Duodenal mucosa (tissue), 2 donors: Measurements from ENCODE around the gene ANXA4.

ENCODE experiments used
- H3K27ac ChIP-seq: one replicate; pipeline ENCODE4 v1.7.0; 2013; ENCODE audit warnings: low read depth, low read length
- H3K27me3 ChIP-seq, 2 donors: one replicate each; pipeline ENCODE4 v1.7.0; 2013; ENCODE audit warnings: low read length in 2 of 2, control low read depth in 1 of 2; ENCODE audit not compliant: insufficient read depth in 2 of 2, control insufficient read depth in 1 of 2
- H3K36me3 ChIP-seq, 2 donors: one replicate each; pipeline ENCODE4 v1.7.0; 2013; ENCODE audit warnings: low read length in 2 of 2, control low read depth in 1 of 2; ENCODE audit not compliant: insufficient read depth in 2 of 2, control insufficient read depth in 1 of 2
- H3K4me1 ChIP-seq, 2 donors: one replicate each; pipeline ENCODE4 v1.7.0; 2013; ENCODE audit warnings: low read length in 2 of 2, control low read depth in 1 of 2; ENCODE audit not compliant: insufficient read depth in 2 of 2, control insufficient read depth in 1 of 2
- H3K4me3 ChIP-seq, 2 donors: one replicate each; pipeline ENCODE4 v1.7.0; 2013; ENCODE audit warnings: low read length in 2 of 2, low read depth in 1 of 2
- H3K9ac ChIP-seq, 2 donors: one replicate each; pipeline ENCODE4 v1.7.0; 2013; ENCODE audit warnings: low read length in 2 of 2, low read depth in 1 of 2
- H3K9me3 ChIP-seq, 2 donors: one replicate each; pipeline ENCODE4 v1.7.0; 2013; ENCODE audit warnings: low read length in 2 of 2, control low read depth in 1 of 2; ENCODE audit not compliant: control insufficient read depth in 1 of 2

The ANXA4 gene

DNA sequence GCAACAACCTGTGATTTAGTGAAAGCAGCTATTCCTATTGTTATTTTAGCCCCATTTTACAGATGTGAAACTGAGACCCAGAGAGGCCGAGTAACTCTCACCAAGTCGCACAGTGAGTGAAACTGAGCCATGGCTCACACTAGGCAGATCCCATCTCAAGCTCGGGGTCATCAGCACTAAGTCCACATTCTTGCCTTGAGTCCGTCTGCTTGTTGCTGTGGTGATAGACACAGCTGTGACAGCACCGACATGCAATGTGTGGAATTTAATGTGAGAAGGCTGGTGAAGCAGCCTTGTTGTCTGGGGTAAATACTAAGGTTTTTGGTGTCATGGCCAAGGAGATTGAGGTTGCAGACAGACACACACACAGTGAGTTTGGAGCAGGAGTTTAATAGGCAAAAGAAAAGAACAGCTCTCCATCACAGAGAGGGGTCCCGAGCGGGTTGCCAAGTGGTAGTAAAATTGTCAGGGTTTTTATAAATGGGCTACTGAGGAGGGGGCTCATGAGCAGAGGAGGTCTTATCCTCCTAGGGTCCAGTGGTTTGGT, 47.3 kb downstream of the ANXA4 start:
- H3K27ac ChIP-seq = peak overlapping the region; percentile 34
- H3K27me3 ChIP-seq = no peaks in the 10 kb centered on the region
- H3K36me3 ChIP-seq = peaks cover 7 to 51% of the 10 kb centered on the region in 2 donors
- H3K4me3 ChIP-seq = no peak overlapping the region
- peaks cover 16% of the 10 kb centered on the region in 2 donors for H3K4me1 ChIP-seq
- no peaks in the 10 kb centered on the region for H3K9me3 ChIP-seq
- H3K9ac ChIP-seq = no peak overlapping the region

GRCh38 chr2:69789772-69790600, 48.1 kb downstream of the ANXA4 start:
- H3K36me3 ChIP-seq = peaks cover 7 to 48% of the 10 kb centered on the region in 2 donors
- peak overlapping the region; percentile 34 for H3K27ac ChIP-seq
- H3K9ac ChIP-seq = no peak overlapping the region
- H3K4me3 ChIP-seq = no peak overlapping the region
- no peaks in the 10 kb centered on the region for H3K9me3 ChIP-seq
- peaks cover 11 to 16% of the 10 kb centered on the region in 2 donors for H3K4me1 ChIP-seq
- no peaks in the 10 kb centered on the region for H3K27me3 ChIP-seq

DNA sequence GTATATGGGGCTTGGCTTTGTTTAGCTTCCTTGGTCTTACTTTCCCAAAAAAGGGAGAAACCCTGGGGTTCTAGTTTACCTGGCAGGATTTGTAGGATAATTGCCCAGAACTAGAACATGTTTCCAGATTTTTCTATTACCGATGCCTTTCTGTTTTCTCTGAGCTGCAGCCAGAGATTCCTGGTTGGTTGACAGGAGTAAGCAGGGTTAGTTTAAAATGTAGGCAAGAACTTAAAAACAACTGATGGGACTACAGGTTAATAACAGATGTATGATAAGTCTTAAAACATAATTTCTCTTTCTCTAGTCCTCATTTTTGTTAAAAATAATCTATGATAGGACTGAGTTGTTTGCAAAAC, 48.6 kb downstream of the ANXA4 start:
- Histone ChIP-seq H3K4me3 (no peak overlapping the region), H3K27me3 (no peaks in the 10 kb centered on the region), H3K27ac (no peak overlapping the region), H3K9ac (no peak overlapping the region), H3K36me3 (peaks cover 7 to 46% of the 10 kb centered on the region in 2 donors), H3K9me3 (no peaks in the 10 kb centered on the region), H3K4me1 (peaks cover 11 to 16% of the 10 kb centered on the region in 2 donors)

DNA sequence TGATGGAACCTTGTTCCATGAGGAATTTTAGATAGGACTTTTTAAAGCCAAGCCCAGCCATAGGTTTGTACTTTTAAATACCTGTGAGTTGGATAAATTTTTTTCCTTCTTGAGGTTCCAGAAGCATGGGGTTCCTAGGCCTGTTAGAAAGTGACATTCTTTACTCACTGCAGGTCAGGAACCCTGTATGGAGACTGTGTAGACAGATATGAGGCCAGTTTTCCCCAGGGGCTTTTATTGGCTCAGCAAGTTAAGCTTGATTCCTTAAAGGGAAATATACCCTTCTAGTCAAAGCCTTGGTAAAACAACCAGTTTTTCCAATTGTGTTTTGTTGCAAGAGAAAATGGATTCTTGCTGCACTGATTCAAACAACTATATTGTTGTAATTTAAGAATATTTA, 49.1 kb downstream of the ANXA4 start:
- Histone ChIP-seq H3K27ac (no peak overlapping the region), H3K4me3 (no peak overlapping the region), H3K4me1 (peaks cover 13 to 20% of the 10 kb centered on the region in 2 donors), H3K36me3 (peaks cover 7 to 45% of the 10 kb centered on the region in 2 donors), H3K9ac (no peak overlapping the region), H3K27me3 (no peaks in the 10 kb centered on the region), H3K9me3 (no peaks in the 10 kb centered on the region)

- H3K36me3 ChIP-seq = peaks cover 8 to 29% of the 10 kb centered on the region in 2 donors
- H3K9ac ChIP-seq = no peak overlapping the region
- H3K9me3 ChIP-seq = no peaks in the 10 kb centered on the region
- H3K4me1 ChIP-seq = peaks cover 39 to 48% of the 10 kb centered on the region in 2 donors
- H3K27me3 ChIP-seq = no peaks in the 10 kb centered on the region
- no peak overlapping the region for H3K4me3 ChIP-seq
- no peak overlapping the region for H3K27ac ChIP-seq
Observed at GRCh38 chr2:69796174-69796573, 54.2 kb downstream of the ANXA4 start.

DNA sequence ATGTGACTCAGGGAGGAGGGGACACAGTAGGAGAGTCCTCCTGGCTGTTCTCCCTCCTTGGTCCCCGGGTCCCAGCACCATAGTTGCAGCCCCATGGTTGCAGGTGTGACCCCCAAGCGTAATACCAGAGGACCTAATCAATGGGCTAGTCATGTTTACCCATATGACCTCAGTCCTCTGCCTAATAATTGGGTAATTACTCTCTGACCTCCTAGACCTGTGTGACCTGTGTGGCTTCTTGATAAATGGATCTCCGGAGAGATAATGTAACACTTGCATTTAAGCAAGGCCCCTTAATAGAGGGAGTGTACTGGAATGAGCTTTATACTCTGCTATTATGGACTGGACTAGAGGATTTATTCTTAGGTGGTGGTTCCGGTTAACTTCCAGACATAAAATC, 55.3 kb downstream of the ANXA4 start:
- no peaks in the 10 kb centered on the region for H3K9me3 ChIP-seq
- H3K27ac ChIP-seq = no peak overlapping the region
- peak overlapping the region in 1 of 2 donors; percentile 10 for H3K4me3 ChIP-seq
- no peak overlapping the region for H3K9ac ChIP-seq
- peaks cover 8 to 33% of the 10 kb centered on the region in 2 donors for H3K36me3 ChIP-seq
- H3K27me3 ChIP-seq = no peaks in the 10 kb centered on the region
- peaks cover 39 to 48% of the 10 kb centered on the region in 2 donors for H3K4me1 ChIP-seq

DNA sequence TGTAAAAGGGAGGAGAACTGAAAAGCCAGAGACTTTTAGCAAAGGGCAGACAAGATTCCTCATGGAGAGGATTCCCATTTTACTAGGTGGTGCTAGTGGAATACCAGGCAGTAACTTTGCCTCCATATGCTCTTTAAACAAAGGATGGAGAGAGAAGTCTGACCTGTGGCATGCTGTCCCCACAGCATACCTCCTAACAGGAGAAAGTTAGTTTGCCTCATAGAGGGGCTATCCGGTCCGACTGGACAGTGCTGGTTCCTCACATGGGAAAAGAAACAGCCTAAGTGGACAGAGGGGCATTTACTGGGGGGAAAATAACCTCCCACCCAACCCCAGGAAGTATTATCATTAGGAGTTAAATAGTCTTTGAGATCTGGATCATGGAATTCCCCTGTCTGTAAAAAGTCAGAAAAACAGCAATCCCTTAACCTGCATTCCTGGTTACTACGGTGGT, 55.9 kb downstream of the ANXA4 start:
- H3K27me3 ChIP-seq = no peaks in the 10 kb centered on the region
- H3K36me3 ChIP-seq = peaks cover 8 to 33% of the 10 kb centered on the region in 2 donors
- peak overlapping the region; percentile 38 to 44 for H3K4me3 ChIP-seq
- H3K4me1 ChIP-seq = peaks cover 39 to 48% of the 10 kb centered on the region in 2 donors
- H3K9me3 ChIP-seq = no peaks in the 10 kb centered on the region
- peak overlapping the region in 1 of 2 donors; percentile 35 for H3K9ac ChIP-seq
- H3K27ac ChIP-seq = peak overlapping the region; percentile 17

- Histone ChIP-seq H3K36me3 (peaks cover 8 to 29% of the 10 kb centered on the region in 2 donors), H3K4me3 (peak overlapping the region; percentile 38 to 44), H3K27me3 (no peaks in the 10 kb centered on the region), H3K27ac (no peak overlapping the region), H3K4me1 (peaks cover 39 to 48% of the 10 kb centered on the region in 2 donors), H3K9me3 (no peaks in the 10 kb centered on the region), H3K9ac (peak overlapping the region; percentile 24 to 35)
Observed at GRCh38 chr2:69798290-69798908, 56.5 kb downstream of the ANXA4 start.

DNA sequence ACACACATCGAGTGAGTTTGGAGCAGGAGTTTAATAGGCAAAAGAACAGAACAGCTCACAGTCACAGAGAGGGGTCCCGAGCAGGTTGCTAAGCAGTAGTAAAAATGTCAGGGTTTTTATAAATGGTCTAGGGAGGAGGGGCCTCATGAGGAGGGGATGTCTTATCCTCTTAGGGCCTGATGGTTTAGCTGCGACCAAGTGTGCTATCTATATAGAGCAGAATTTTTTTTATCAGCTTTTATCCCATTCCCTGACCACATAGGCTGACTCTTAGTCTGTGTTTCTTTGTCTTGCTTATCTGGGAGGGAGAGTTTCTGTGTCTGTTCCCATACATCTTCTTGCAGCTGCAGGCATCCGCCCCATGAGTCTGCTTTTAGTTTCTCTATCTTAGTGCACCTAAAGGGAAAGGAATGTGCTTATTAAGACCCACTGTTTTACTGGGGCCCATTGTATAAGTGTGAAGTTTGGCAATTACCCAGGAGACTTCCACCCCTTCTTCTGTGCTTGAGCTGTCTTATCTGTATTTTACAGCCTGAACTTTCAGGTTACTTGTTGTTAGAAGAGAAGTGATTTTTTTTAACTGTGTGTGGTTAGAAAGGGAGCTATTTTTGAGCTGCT, 57.1 kb downstream of the ANXA4 start:
- Histone ChIP-seq H3K9ac (peak overlapping the region; percentile 24 to 35), H3K36me3 (peaks cover 7 to 25% of the 10 kb centered on the region in 2 donors), H3K4me1 (peaks cover 39 to 48% of the 10 kb centered on the region in 2 donors), H3K9me3 (no peaks in the 10 kb centered on the region), H3K27ac (no peak overlapping the region), H3K27me3 (no peaks in the 10 kb centered on the region), H3K4me3 (peak overlapping the region; percentile 38 to 44)
